HCT116 (cell line): ENCODE results near the gene PRSS35. TPM values are rescaled to one million over a fixed set of nuclear protein-coding genes. Genes with fewer than 3 reads are reported as not detected.

Source experiments
- ATAC-seq: fragments of 200-7000 bp; cut with Tn5 transposase; 2 replicates; pipeline ENCODE4 v1.9.1; 2020; ENCODE audit warnings: mild to moderate bottlenecking, moderate library complexity
- BruUV-seq: library from RNA; stranded (reverse); fragments of 400-500 nt; replicated peaks from 2 replicates; lab custom pipeline; 2021; lab: Mats Ljungman, UMichigan
- CTCF ChIA-PET: fragments of 300-600 bp; sonication (Branson Sonifier 250); formaldehyde crosslinking; loops from one replicate; lab custom pipeline; 2021; ENCODE audit warnings: antibody characterized with exemption; lab: Charles Lee
- POLR2A ChIA-PET: fragments of 300-600, 350-600 bp; sonication (Branson Sonifier 250); formaldehyde crosslinking; loops from one replicate; lab custom pipeline; 2021; ENCODE audit warnings: antibody characterized with exemption; lab: Charles Lee
- RAD21 ChIA-PET, 2 experiments: fragments of 300-600 bp; sonication (Branson Sonifier 250); formaldehyde crosslinking; loops; one replicate each; lab custom pipeline; 2023; ENCODE audit warnings: low total read pairs in 2 of 2; ENCODE audit not compliant: uncharacterized antibody in 2 of 2, unreplicated experiment in 2 of 2, low non-redundant PET in 1 of 2; lab: Charles Lee
- DNase-seq: peaks from one replicate; pipeline ENCODE4 v3.0.0-alpha.2; 2010; ENCODE audit warnings: low read depth, low spot score
- H2AFZ ChIP-seq: fragments of 200-600 bp; shearing (Covaris generic), sonication (generic); 2 replicates; pipeline ENCODE4 v1.6.1; 2017; ENCODE audit warnings: low read depth, mixed run types, mixed read lengths, antibody characterized with exemption, low read length; ENCODE audit not compliant: poor library complexity, severe bottlenecking
- H3K27ac ChIP-seq: 2 replicates; pipeline ENCODE4 v1.5.1; 2012; ENCODE audit warnings: low read depth, low read length
- H3K27me3 ChIP-seq: fragments of 200-600 bp; sonication (generic); 2 replicates; pipeline ENCODE4 v1.6.1; 2016; ENCODE audit warnings: mixed run types, low read length, mixed read lengths; ENCODE audit not compliant: insufficient read depth
- H3K36me3 ChIP-seq, 2 experiments: fragments of 200-500 bp in 1 of 2; fragments of 200-600 bp in 1 of 2; sonication (Bioruptor generic) in 1 of 2; sonication (generic) in 1 of 2; 2 replicates each; pipeline versions ENCODE4 v1.5.1 to v1.6.1; 2014 to 2016; ENCODE audit warnings: low read length in 2 of 2, inconsistent platforms in 1 of 2, mixed read lengths in 1 of 2, mixed run types in 1 of 2; ENCODE audit not compliant: insufficient read depth in 2 of 2, control insufficient read depth in 1 of 2
- H3K4me1 ChIP-seq, 2 experiments: fragments of 200-600 bp in 1 of 2; sonication (generic) in 1 of 2; 2 replicates each; pipeline versions ENCODE4 v1.5.1 to v1.6.1; 2012 to 2017; ENCODE audit warnings: low read length in 2 of 2, inconsistent platforms in 1 of 2, mild to moderate bottlenecking in 1 of 2, mixed read lengths in 1 of 2, mixed run types in 1 of 2, moderate library complexity in 1 of 2; ENCODE audit not compliant: insufficient read depth in 2 of 2, control insufficient read depth in 1 of 2
- H3K4me2 ChIP-seq: fragments of 200-600 bp; sonication (generic); 2 replicates; pipeline ENCODE4 v1.6.1; 2017; ENCODE audit warnings: mixed run types, low read length, mixed read lengths
- H3K4me3 ChIP-seq, 2 experiments: fragments of 200-600 bp in 1 of 2; sonication (generic) in 1 of 2; replicated peaks in 1 of 2; 2 replicates each; pipeline ENCODE4 v1.5.1; 2011 to 2016; ENCODE audit warnings: low read length in 2 of 2, control low read depth in 1 of 2, low read depth in 1 of 2, mild to moderate bottlenecking in 1 of 2, mixed read lengths in 1 of 2, mixed run types in 1 of 2
- H3K79me2 ChIP-seq: fragments of 200-600 bp; sonication (generic); 2 replicates; pipeline ENCODE4 v1.6.1; 2017; ENCODE audit warnings: mild to moderate bottlenecking, mixed run types, low read length, moderate library complexity, mixed read lengths; ENCODE audit not compliant: insufficient read depth
- H3K9ac ChIP-seq: fragments of 200-600 bp; sonication (generic); 2 replicates; pipeline ENCODE4 v1.6.1; 2016; ENCODE audit warnings: low read length, mixed read lengths
- H3K9me2 ChIP-seq: fragments of 200-600 bp; sonication (generic), shearing (Covaris generic); 2 replicates; pipeline ENCODE4 v1.6.1; 2017; ENCODE audit warnings: mixed run types, mild to moderate bottlenecking, moderate library complexity; ENCODE audit not compliant: insufficient read depth
- H3K9me3 ChIP-seq, 2 experiments: fragments of 200-500 bp in 1 of 2; fragments of 200-600 bp in 1 of 2; sonication (Bioruptor generic) in 1 of 2; sonication (generic) in 1 of 2; 2 replicates each; pipeline ENCODE4 v1.6.1; 2014 to 2017; ENCODE audit warnings: low read length in 2 of 2, mixed read lengths in 2 of 2, inconsistent platforms in 1 of 2, low read depth in 1 of 2, mild to moderate bottlenecking in 1 of 2, mixed run types in 1 of 2, moderate library complexity in 1 of 2; ENCODE audit not compliant: control insufficient read depth in 1 of 2, insufficient read depth in 1 of 2
- H4K20me1 ChIP-seq: fragments of 200-600 bp; sonication (generic), shearing (Covaris generic); 2 replicates; pipeline ENCODE4 v1.6.1; 2017; ENCODE audit warnings: mixed run types, mild to moderate bottlenecking, moderate library complexity; ENCODE audit not compliant: insufficient read depth
- CBX3 ChIP-seq: IDR thresholded peaks from 2 replicates; pipeline ENCODE4 v1.6.1; 2012; ENCODE audit warnings: low read depth
- ELF1 ChIP-seq: IDR thresholded peaks from 2 replicates; pipeline ENCODE4 v1.6.1; 2012; ENCODE audit warnings: low read depth, borderline replicate concordance
- SIN3A ChIP-seq: IDR thresholded peaks from 2 replicates; pipeline ENCODE4 v1.6.1; 2012; ENCODE audit warnings: low read depth
- TCF7L2 ChIP-seq: IDR thresholded peaks from 2 replicates; pipeline ENCODE4 v1.7.0; 2011; ENCODE audit warnings: borderline replicate concordance, inconsistent platforms; ENCODE audit not compliant: insufficient read depth, insufficient read length; ENCODE audit errors: extremely low read depth
- ZNF274 ChIP-seq: fragments of 200-500 bp; sonication (Bioruptor generic); IDR thresholded peaks from 2 replicates; pipeline ENCODE4 v1.6.1; 2014; ENCODE audit warnings: mild to moderate bottlenecking, low read depth, low read length, inconsistent platforms
- intact Hi-C: fragments of 100-400 bp; cut with micrococcal nuclease; formaldehyde crosslinking; loops from 2 replicates; pipeline ENCODE4 v1.10.0; 2022
- total RNA-seq: library from RNA; stranded (reverse); gene quantifications from one replicate; pipeline ENCODE4 v1.2.1, GENCODE V29; 2021; ENCODE audit not compliant: unreplicated experiment
- TF ChIP-seq, protein P1 (sequence below), 3 experiments: fragments of 200-600 bp in 1 of 3; sonication (generic) in 1 of 3; IDR thresholded peaks in 2 of 3; conservative IDR thresholded peaks in 1 of 3; 2 replicates each; pipeline ENCODE4 v1.5.1; 2012 to 2017; ENCODE audit warnings: low read depth in 2 of 3, low read length in 2 of 3, antibody characterized with exemption in 1 of 3, borderline replicate concordance in 1 of 3, control low read depth in 1 of 3, mild to moderate bottlenecking in 1 of 3, mixed read lengths in 1 of 3, mixed run types in 1 of 3, moderate library complexity in 1 of 3; ENCODE audit not compliant: insufficient read depth in 1 of 3
- TF ChIP-seq, protein P2 (sequence below): IDR thresholded peaks from 2 replicates; pipeline ENCODE4 v1.6.1; 2012

The PRSS35 gene
- total RNA-seq, 1 experiment from 2014 or later: 0.37 TPM

DNA sequence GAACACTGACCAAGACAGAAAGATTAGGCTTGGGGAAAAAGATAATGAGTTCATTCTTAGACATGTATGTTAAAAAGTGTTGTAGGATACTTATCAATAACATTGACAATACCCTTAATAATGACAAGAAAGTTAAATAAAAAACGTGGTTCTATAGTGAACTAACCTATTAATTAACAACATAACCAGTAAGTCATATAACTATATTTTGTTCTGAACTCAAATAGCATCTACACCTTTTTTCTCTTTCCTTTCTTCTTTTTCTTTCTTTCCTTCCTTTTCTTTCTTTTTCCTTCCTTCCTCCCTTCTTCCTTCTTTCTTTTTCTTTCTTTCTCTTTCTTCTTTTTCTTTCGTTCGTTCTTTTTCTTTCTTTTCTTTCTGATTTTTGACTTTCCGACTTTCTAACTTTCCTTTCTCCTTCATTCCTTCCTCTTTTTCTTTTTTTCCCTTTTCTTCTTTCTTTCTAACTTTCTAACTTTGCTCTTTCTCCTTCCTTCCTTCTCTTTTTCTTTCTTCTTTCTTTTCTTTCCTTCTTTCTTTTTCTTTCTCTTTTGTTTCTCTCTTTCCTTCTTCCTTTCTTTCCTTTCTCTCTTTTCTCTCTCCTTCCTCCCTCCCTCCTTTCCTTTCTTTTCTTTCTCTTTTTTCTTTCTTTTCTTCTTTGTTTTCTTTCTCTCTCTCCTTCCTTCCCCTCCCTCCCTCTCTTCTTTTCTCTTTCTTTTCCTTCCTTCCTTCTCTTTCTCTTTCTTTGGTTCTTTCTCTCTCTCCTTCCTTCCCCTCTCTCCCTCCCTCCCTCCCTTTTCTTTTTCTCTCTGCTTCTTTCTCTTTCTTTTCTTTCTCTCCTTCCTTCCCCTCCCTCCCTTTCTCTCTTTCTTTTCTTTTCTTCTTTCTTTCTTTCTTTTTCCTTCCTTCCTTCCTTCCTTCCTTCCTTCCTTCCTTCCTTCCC is 24.6 kb downstream of the PRSS35 start:
- no peak for DNase-seq
- H3K79me2 ChIP-seq: no peaks in the 10 kb centered on the region
- intact Hi-C loops: no loop called here
- no peak overlapping the region for H3K9ac ChIP-seq
- CTCF ChIA-PET: interaction anchor here (0.6 to 1.2 kb wide), 20 partner anchors 10 to 1275 kb away, joined by 3 to 22 read pairs (median 4); partner anchors contain the start of genes DOP1A, PRSS35 and UBE3D
- no peaks in the 10 kb centered on the region for H3K9me3 ChIP-seq
- H3K4me1 ChIP-seq: no peaks in the 10 kb centered on the region
- H3K27ac ChIP-seq: no peak overlapping the region
- no TSS peak for BruUV-seq
- RAD21 ChIA-PET: no interaction called here
- H2AFZ ChIP-seq: no peak overlapping the region
- H3K27me3 ChIP-seq: no peaks in the 10 kb centered on the region
- no peaks in the 10 kb centered on the region for H3K36me3 ChIP-seq
- no peaks in the 10 kb centered on the region for H4K20me1 ChIP-seq
- no peaks in the 10 kb centered on the region for H3K9me2 ChIP-seq
- no peak overlapping the region for H3K4me2 ChIP-seq
- ATAC-seq: no peak
- POLR2A ChIA-PET: no interaction called here
- TF ChIP-seq CBX3: no peak
- no peak for TF ChIP-seq ZNF274
- no peak for TF ChIP-seq ELF1
- TF ChIP-seq, protein P1, sequence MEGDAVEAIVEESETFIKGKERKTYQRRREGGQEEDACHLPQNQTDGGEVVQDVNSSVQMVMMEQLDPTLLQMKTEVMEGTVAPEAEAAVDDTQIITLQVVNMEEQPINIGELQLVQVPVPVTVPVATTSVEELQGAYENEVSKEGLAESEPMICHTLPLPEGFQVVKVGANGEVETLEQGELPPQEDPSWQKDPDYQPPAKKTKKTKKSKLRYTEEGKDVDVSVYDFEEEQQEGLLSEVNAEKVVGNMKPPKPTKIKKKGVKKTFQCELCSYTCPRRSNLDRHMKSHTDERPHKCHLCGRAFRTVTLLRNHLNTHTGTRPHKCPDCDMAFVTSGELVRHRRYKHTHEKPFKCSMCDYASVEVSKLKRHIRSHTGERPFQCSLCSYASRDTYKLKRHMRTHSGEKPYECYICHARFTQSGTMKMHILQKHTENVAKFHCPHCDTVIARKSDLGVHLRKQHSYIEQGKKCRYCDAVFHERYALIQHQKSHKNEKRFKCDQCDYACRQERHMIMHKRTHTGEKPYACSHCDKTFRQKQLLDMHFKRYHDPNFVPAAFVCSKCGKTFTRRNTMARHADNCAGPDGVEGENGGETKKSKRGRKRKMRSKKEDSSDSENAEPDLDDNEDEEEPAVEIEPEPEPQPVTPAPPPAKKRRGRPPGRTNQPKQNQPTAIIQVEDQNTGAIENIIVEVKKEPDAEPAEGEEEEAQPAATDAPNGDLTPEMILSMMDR (IDR thresholded peaks at IDR 0.05 in 2 of 3, conservative IDR thresholded peaks at IDR 0.05 in 1 of 3; ENCODE audit: borderline replicate concordance in 1 of 3, insufficient read depth in 1 of 3, low read depth in 2 of 3, low read length in 2 of 3): no peak
- no peak for TF ChIP-seq TCF7L2
- TF ChIP-seq, protein P2, sequence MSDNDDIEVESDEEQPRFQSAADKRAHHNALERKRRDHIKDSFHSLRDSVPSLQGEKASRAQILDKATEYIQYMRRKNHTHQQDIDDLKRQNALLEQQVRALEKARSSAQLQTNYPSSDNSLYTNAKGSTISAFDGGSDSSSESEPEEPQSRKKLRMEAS: no peak
- TF ChIP-seq SIN3A: no peak
- no peak overlapping the region for H3K4me3 ChIP-seq
